ENCODE data around the gene HSPG2. TPM values are rescaled to one million over a fixed set of nuclear protein-coding genes. Genes with fewer than 3 reads are reported as not detected.
"Not testable (repeated sequence)": the region's sequence is repeated elsewhere in the genome, so short reads cannot be mapped to it uniquely, and the experiment has no call there.

HSPG2 gene
- 106 and 143 TPM in 2 replicates for total RNA-seq (2014; rRNA removed)
- 136 TPM for polyA plus RNA-seq (2012)

GRCh38 chr1:21937034-21937371 lies at the start of gene HSPG2:
HSPG2 (minus strand) TSS chr1:21937310; CDS start chr1:21937217, 93 bp downstream.
- no peak for DNase-seq (ENCODE audit: low read depth)

- not testable (repeated sequence) for DNase-seq (ENCODE audit: low read depth)
Observed at GRCh38 chr1:21986386-21986785, 49.3 kb upstream of the HSPG2 start.

- DNase-seq (ENCODE audit: low read depth), result not testable (repeated sequence)
Observed at GRCh38 chr1:21985893-21986292, 48.8 kb upstream of the HSPG2 start.

- not testable (repeated sequence) for DNase-seq (ENCODE audit: low read depth)
Observed at GRCh38 chr1:21983539-21983938, 46.4 kb upstream of the HSPG2 start.

- not testable (repeated sequence) for DNase-seq (ENCODE audit: low read depth)
Observed at GRCh38 chr1:21982122-21982521, 45.0 kb upstream of the HSPG2 start.

- DNase-seq (ENCODE audit: low read depth), result not testable (repeated sequence)
Observed at GRCh38 chr1:21981253-21981652, 44.1 kb upstream of the HSPG2 start.

GRCh38 chr1:21980515-21981220 lies 43.6 kb upstream of the HSPG2 start:
- not testable (repeated sequence) for DNase-seq (ENCODE audit: low read depth)

- DNase-seq (ENCODE audit: low read depth), result not testable (repeated sequence)
Observed at GRCh38 chr1:21978209-21978608, 41.1 kb upstream of the HSPG2 start.

GRCh38 chr1:21976703-21977239 lies 39.7 kb upstream of the HSPG2 start, which contains the start of gene CELA3B:
CELA3B (plus strand) TSS chr1:21977022; CDS start chr1:21977040, 18 bp downstream.
- DNase-seq (ENCODE audit: low read depth), result not testable (repeated sequence)

- DNase-seq (ENCODE audit: low read depth), result not testable (repeated sequence)
Observed at GRCh38 chr1:21975296-21975695, 38.2 kb upstream of the HSPG2 start.

GRCh38 chr1:21974699-21975098 lies 37.6 kb upstream of the HSPG2 start:
- peak; percentile 70 for DNase-seq (ENCODE audit: low read depth)

- DNase-seq (ENCODE audit: low read depth), result not testable (repeated sequence)
Observed at GRCh38 chr1:21973948-21974347, 36.8 kb upstream of the HSPG2 start.

GRCh38 chr1:21972973-21973441 lies 35.9 kb upstream of the HSPG2 start:
- DNase-seq (ENCODE audit: low read depth), result not testable (repeated sequence)

- DNase-seq (ENCODE audit: low read depth), result not testable (repeated sequence)
Observed at GRCh38 chr1:21970523-21970922, 33.4 kb upstream of the HSPG2 start.

GRCh38 chr1:21969066-21969465 lies 32.0 kb upstream of the HSPG2 start:
- not testable (repeated sequence) for DNase-seq (ENCODE audit: low read depth)

- DNase-seq (ENCODE audit: low read depth), result not testable (repeated sequence)
Observed at GRCh38 chr1:21967216-21967615, 30.1 kb upstream of the HSPG2 start.

- peak; percentile 55 for DNase-seq (ENCODE audit: low read depth)
Observed at GRCh38 chr1:21966247-21967000, 29.3 kb upstream of the HSPG2 start.

- peak; percentile 69 for DNase-seq (ENCODE audit: low read depth)
Observed at GRCh38 chr1:21963477-21964217, 26.5 kb upstream of the HSPG2 start.

GRCh38 chr1:21961799-21962198 lies 24.7 kb upstream of the HSPG2 start:
- no peak for DNase-seq (ENCODE audit: low read depth)

- DNase-seq (ENCODE audit: low read depth), result no peak
Observed at GRCh38 chr1:21961337-21961736, 24.2 kb upstream of the HSPG2 start.
